GM10847 (cell line): ENCODE data around the gene ESR1.

Experiments
- POLR2A ChIP-seq: IDR thresholded peaks from 2 replicates; pipeline ENCODE4 v1.6.1; 2011; ENCODE audit not compliant: insufficient read length; ENCODE audit errors: extremely low read depth

Gene ESR1

GRCh38 chr6:151869345-151869744 is 61.9 kb downstream of the ESR1 start:
- no peak for TF ChIP-seq POLR2A

GRCh38 chr6:151869787-151870186 is 62.3 kb downstream of the ESR1 start:
- no peak for TF ChIP-seq POLR2A

- no peak for TF ChIP-seq POLR2A
These were observed 62.9 kb downstream of the ESR1 start for GRCh38 chr6:151870375-151870774.

GRCh38 chr6:151875524-151875923 is 68.0 kb downstream of the ESR1 start:
- TF ChIP-seq POLR2A, result no peak

GRCh38 chr6:151876122-151876521 is 68.6 kb downstream of the ESR1 start:
- TF ChIP-seq POLR2A, result no peak

- no peak for TF ChIP-seq POLR2A
These were observed 70.0 kb downstream of the ESR1 start for GRCh38 chr6:151877458-151877857.

- no peak for TF ChIP-seq POLR2A
These were observed 73.7 kb downstream of the ESR1 start for GRCh38 chr6:151881231-151881630.

- TF ChIP-seq POLR2A, result no peak
These were observed 74.7 kb downstream of the ESR1 start for GRCh38 chr6:151882206-151882605.

GRCh38 chr6:151885234-151885633 is 77.8 kb downstream of the ESR1 start:
- no peak for TF ChIP-seq POLR2A

GRCh38 chr6:151891524-151891923 is 84.0 kb downstream of the ESR1 start:
- no peak for TF ChIP-seq POLR2A

- TF ChIP-seq POLR2A, result no peak
These were observed 92.8 kb downstream of the ESR1 start for GRCh38 chr6:151900256-151900655.

- no peak for TF ChIP-seq POLR2A
These were observed 93.5 kb downstream of the ESR1 start for GRCh38 chr6:151901009-151901411.

- TF ChIP-seq POLR2A, result no peak
These were observed 97.1 kb downstream of the ESR1 start for GRCh38 chr6:151904631-151905030.

GRCh38 chr6:151905072-151905471 is 97.6 kb downstream of the ESR1 start:
- TF ChIP-seq POLR2A, result no peak

GRCh38 chr6:151905854-151906253 is 98.4 kb downstream of the ESR1 start:
- no peak for TF ChIP-seq POLR2A

GRCh38 chr6:151911401-151911800 is 103.9 kb downstream of the ESR1 start:
- no peak for TF ChIP-seq POLR2A

- TF ChIP-seq POLR2A, result no peak
These were observed 107.0 kb downstream of the ESR1 start for GRCh38 chr6:151914484-151914883.

GRCh38 chr6:151916075-151916474 is 108.6 kb downstream of the ESR1 start:
- TF ChIP-seq POLR2A, result no peak
